NCI-H2227 treated with DMSO at 0.1 percent for 48 hours (cell line): ENCODE results near the gene SLC6A3.
A peak's percentile ranks its signal among the peaks of the same experiment; 100 is the strongest.
"Not testable (repeated sequence)": the region's sequence is repeated elsewhere in the genome, so short reads cannot be mapped to it uniquely, and the experiment has no call there.

Experiments used
- DNase-seq: peaks from one replicate; lab custom pipeline; 2025; lab: John Stamatoyannopoulos, UW

The SLC6A3 gene

DNA sequence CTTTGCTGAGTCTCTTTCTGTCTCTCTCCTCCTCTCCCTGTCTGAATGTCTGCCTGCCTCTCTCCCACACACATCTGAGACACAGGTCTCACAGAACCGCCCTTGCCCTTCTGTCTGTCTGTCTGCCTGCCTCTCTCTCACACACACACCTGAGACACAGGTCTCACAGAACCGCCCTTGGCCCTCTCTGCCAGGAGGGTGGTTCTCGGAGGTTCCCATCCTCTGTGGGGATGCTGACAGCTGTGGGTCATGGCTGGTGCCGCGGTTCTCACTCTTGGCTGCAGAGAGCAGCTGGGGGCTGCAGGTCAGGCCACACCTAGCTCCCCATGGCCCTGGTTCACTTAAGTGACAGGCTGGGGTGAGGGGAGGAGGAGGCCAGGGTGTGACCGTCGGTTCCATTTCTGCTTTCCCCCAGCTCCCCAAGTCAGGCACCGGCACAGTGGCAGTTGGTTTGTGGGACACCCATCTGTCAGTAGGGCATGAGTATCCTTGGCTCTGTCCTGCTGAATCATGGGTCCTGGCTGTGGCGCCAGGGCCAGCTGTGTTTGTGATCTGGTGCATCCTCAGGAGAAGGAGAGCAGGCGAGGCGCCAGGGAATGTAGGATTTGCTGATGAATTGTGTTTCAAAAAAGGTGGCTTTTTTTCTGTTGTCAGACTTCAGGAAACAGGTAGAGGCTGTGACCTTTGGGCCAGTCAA, 58.0 kb downstream of the SLC6A3 start:
- no peak for DNase-seq

- DNase-seq: peak; percentile 39
These were observed 58.9 kb downstream of the SLC6A3 start for GRCh38 chr5:1386274-1386717.

- peak; percentile 79 for DNase-seq
These were observed 59.6 kb downstream of the SLC6A3 start for GRCh38 chr5:1385395-1386273.

GRCh38 chr5:1384521-1384920, 60.7 kb downstream of the SLC6A3 start:
- DNase-seq: no peak

DNA sequence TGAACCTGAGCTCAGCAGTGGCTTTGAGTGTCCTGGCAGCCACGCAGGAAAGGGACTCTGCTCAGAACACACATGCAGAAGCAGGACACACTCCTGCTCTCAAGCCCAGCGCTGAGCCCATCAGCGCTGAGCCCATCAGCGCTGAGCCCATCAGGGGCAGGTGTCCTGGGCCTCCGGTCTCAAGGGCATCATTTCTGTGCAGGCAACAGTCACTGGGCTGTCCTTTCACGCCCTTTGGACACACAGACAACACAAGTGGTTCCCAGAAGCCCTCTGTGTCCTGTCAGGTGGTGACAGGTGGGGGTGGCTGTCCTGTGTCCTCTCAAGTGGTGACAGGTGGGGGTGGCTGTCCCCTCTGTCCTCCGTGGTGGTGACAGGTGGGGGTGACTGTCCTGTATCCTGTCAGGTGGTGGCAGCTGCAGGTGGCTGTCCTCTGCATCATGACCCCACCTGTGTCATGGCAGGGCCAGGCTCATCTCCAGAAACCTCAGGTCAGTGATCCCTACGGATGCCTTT, 61.3 kb downstream of the SLC6A3 start:
- no peak for DNase-seq

GRCh38 chr5:1383344-1383743, 61.9 kb downstream of the SLC6A3 start:
- no peak for DNase-seq

GRCh38 chr5:1382248-1382700, 63.0 kb downstream of the SLC6A3 start:
- no peak for DNase-seq

- DNase-seq: no peak
These were observed 63.6 kb downstream of the SLC6A3 start for GRCh38 chr5:1381370-1382247.

- DNase-seq: no peak
These were observed 64.3 kb downstream of the SLC6A3 start for GRCh38 chr5:1380910-1381309.

DNA sequence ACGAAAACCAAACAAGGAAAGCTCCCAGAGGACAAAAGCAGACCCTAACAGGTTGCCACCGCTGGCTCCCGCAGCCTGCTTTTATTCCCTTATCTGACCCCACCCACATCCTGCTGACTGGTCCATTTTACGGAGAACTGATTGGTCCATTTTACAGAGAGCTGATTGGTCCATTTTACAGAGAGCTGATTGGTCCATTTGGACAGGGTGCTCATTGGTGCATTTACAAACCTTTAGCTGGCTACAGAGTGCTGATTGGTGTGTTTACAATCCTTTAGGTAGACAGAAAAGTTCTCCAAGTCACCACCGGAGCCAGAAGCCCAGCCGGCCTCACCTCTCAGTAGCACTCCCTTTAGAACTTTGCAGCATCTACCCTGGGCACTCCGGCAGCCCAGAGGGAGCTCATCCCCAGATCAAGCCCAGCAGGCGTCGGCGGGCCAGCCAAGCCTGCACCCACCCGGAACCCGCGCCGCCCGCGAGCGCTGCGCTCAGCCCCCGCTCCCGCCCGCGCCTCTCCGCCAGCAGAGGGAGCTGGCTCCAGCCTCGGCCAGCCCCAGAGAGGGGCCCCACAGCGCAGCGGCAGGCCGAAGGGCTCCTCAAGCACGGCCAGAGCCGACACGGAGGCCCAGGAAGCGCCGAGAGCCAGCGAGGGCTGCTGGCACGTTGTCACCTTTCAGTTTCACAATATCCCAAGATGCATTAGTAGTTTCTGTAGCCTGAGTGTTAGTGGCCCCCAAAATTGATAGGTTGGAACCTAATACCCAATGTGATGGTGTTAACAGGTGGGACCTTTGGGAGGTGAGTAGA, 65.0 kb downstream of the SLC6A3 start:
- no peak for DNase-seq

DNA sequence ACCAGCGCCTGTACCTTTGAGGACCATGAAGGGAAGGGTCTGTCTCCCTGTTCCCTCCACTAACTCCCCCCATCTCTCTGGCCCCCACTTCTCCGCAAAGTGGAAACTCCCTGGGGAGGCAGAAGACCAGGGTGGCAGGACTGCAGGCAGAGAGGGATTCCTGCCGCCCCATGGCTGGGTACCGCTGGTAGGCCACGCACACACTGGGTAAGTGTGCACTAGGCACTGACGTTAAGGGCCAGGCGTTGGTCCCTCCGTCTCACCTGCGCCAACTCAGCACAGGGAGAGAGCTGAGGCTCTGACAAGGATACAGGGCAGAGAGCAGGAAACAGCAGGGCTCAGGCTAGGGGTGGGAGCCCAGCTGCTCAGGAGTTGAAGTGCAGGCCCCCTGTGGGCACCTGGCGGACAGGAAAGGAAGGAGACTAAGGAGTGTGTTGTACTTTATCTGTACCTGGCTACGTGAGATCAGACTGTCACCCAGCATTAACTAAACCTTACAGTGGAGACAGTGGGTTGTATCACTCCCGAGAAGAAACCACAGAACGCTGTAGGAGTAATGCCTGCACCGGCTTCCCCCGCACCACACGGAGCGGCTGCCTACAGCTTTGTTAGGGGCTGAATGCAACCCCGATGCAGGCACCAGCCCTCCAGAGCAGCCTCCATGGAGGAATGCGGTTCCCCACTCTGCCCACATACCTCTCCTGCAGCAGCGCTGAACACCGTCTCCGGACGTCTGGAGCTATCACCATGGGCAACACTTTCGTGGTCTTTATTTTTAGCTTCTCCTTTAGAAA, 66.2 kb downstream of the SLC6A3 start:
- DNase-seq: no peak

DNA sequence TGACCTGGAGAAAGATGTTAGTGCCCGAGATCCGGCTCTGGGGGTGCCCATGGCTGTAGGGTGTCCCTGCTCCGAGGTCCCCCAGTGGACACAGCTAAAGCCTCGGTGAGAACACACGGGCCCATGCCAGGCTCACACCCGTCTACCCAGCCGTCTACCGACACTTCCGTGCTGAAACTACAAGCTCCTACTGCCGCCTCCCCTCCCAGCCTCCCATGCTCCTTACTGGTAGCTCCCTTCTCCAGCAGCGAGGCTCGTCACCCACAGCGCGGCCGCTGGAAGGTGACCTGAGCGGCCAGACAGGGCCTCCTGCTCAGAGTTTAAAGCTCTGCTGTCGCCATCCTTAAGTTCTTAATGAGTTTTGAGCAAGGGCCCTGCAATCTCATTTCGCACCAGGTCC, 67.1 kb downstream of the SLC6A3 start:
- no peak for DNase-seq

- no peak for DNase-seq
These were observed 68.3 kb downstream of the SLC6A3 start for GRCh38 chr5:1376981-1377380.

DNA sequence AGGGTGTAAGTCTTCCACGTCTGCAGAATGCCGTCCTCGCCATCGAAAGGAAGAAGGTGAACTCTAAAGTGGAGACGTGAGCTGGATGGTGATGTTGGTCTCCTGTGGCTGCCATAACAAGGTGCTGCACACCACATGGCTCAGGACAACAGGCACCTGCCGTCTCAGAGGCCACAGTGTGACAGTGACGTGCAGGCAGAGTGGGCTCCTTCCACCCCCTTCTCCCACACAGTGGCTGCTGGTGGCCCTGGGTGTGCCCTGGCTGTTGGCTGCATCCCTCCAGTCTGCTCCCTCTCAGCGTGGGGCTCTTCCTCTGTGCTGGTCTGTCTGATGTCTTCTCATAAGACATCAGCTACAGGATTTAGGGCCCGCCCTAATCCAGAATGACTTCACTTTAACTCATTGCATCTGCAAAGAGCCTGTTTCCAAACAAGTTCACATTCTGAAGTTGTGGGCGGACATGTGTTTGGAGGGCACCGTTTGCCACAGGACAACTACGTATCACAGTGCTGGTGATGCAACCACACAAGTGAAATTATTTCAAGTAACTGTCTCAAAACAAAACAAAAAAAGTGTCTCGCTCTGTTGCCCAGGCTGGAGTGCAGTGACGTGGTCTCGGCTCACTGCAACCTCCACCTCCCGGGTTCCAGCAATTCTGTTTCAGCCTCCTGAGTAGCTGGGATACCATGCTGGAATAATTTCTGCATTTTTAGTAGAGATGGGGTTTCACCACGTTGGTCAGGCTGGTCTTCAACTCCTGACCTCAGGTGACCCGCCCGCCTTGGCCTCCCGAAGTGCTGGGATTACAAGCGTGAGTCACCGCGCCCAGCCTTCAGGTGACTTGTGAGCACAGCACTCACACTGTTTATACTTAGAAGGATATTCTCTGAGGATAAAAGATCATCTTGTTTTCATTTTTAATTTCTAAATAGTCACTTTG, 69.1 kb downstream of the SLC6A3 start:
- DNase-seq: no peak

DNA sequence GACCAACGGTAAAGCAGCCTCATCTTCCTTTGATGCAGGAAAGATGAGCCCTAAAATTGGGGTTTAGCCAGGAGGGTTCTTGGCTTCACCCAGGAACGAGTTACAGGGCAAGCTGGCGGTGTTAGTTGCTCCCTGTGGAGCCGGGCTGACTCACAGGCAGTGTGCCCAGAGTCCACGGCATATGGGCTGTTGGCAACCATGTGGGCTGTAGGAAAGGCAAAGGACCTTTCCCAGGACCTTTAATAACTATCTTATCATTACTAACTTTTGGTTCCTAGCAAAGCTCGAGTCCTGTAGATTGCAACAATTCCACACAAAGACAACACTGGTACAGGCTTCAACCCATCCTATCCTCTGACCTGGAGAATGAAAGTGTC, 70.6 kb downstream of the SLC6A3 start:
- no peak for DNase-seq

DNA sequence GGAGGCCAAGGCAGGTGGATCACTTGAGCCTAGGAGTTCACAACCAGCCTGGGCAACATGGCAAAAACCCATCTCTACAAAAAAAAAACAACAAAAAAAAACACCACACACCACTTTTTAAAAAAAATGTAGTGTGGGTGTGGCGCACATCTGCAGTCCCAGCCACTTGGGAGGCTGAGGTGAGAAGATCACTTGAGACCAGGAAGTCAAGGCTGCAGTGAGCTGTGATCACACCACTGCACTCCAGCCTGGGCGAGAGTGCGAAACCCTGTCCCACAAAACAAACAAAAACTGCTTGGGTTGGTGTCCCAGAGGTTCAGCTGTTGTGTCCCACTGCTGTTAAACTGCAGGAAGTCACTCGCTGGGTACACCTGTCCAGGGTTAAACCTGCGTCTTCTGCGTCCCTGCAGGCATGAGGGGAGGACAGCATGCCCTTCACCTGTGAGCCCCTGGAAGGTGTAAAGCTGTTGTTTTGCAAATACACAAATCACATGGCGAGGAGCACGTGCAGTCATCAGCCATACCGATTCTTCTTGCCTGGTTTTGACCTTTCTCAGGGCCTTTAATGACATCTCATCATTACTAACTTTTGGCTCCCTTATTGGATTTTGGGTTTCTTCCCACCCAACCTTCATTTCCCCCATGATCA, 71.1 kb downstream of the SLC6A3 start:
- no peak for DNase-seq

DNA sequence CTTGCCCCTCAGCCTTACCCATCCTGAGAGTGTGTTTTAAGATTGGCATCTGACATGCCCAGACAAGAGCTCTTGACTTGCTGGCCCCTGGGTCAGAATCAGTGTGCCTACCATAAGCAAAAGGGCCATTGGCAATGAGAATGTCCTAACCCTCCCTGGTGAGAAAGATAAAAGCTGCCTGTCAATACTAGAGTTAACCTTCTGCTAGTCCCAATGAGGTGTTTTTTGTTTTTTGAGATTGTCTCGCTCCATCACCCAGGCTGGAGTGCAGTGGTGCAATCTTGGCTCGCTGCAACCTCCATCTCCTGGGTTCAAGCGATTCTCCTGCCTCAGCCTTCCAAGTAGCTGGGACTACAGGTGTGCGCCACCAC, 73.3 kb downstream of the SLC6A3 start:
- not testable (repeated sequence) for DNase-seq

DNA sequence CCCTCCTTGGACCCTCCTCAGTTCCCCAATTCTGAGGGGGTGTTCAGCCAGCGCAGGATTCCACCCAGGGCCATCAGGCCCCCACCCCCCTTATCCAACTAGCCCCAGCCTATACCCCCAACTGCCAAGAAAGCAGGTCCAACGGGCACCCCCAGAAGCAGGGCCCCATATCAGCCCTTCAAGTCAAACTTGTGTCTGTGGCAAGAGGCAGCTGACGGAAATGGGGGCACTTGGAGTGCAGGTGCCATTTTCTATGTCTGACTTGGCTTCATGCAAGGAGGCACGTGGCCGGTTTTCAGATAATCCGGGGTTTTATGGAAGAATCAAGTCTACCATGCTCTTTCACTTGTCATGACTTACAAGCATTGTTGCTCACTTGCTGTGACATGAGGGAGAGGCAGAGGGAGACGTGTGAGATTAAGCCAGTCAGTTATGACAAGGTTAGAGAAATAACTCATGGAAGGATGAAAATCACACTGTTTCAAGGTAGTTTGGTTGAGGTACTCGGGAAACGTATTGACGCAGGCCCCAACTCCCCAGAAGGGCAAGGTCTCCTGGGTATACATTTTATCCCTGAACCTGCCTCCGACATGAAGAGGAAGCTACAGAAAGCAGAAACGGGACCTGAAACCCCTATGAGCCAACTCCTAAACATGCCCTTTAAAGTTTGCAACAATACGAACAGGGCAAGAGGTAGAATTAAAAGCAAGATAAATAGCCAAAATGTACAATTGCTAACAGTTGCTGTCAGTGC, 73.8 kb downstream of the SLC6A3 start:
- no peak for DNase-seq
